AG04450 (cell line): ENCODE results near the gene ITPR1. TPM values are rescaled to one million over a fixed set of nuclear protein-coding genes. Genes with fewer than 3 reads are reported as not detected.

Experiments used
- CTCF ChIA-PET: fragments of 300-600, 350-600 bp; formaldehyde crosslinking; extraction: SDS; loops from one replicate; lab custom pipeline; 2022; ENCODE audit warnings: antibody characterized with exemption, inconsistent platforms; lab: Charles Lee
- POLR2A ChIA-PET: fragments of 350-600 bp; formaldehyde crosslinking; extraction: SDS; loops from one replicate; lab custom pipeline; 2021; ENCODE audit warnings: antibody characterized with exemption, inconsistent platforms; lab: Yijun Ruan, JAX
- DNase-seq: peaks from one replicate; pipeline ENCODE4 v3.0.0-alpha.2; 2011; ENCODE audit warnings: low read depth, low spot score
- H3K27ac ChIP-seq: one replicate; pipeline ENCODE4 v1.5.1; 2012; ENCODE audit warnings: low read depth, low read length, control low read depth
- H3K27me3 ChIP-seq: one replicate; pipeline ENCODE4 v1.6.0; 2012; ENCODE audit warnings: low read length; ENCODE audit not compliant: control insufficient read depth, insufficient read depth
- H3K4me3 ChIP-seq: 2 replicates; pipeline ENCODE4 v1.5.1; 2011; ENCODE audit warnings: mild to moderate bottlenecking, low read depth, low read length, control low read depth
- H3K9me3 ChIP-seq: 2 replicates; pipeline ENCODE4 v1.5.1; 2012; ENCODE audit warnings: low read length; ENCODE audit not compliant: control insufficient read depth, insufficient read depth
- CTCF ChIP-seq: IDR thresholded peaks from 2 replicates; pipeline ENCODE4 v1.5.1; 2011; ENCODE audit warnings: low read depth, low read length, control low read depth, inconsistent platforms
- polyA plus RNA-seq: library from polyadenylated mRNA; depleted of rRNA; stranded (reverse); fragments of >200 nt; gene quantifications from 2 replicates; pipeline ENCODE4 v1.2.3, GENCODE V29; 2011

ITPR1 gene
- polyA plus RNA-seq, 1 experiment, result 7.4 TPM

- H3K4me3 ChIP-seq, result no peak overlapping the region
- ChIA-PET POLR2A (no interaction called here), CTCF (no interaction called here)
- H3K27me3 ChIP-seq, result no peaks in the 10 kb centered on the region
- no peak for TF ChIP-seq CTCF
- H3K27ac ChIP-seq, result no peak overlapping the region
- H3K9me3 ChIP-seq, result no peaks in the 10 kb centered on the region
- no peak for DNase-seq
Observed at GRCh38 chr3:4886448-4886847, 393.3 kb downstream of the ITPR1 start.

- ChIA-PET POLR2A (no interaction called here), CTCF (no interaction called here)
- TF ChIP-seq CTCF, result no peak
- Histone ChIP-seq H3K27ac (no peak overlapping the region), H3K4me3 (no peak overlapping the region), H3K27me3 (no peaks in the 10 kb centered on the region), H3K9me3 (no peaks in the 10 kb centered on the region)
- DNase-seq, result no peak
Observed at GRCh38 chr3:4887177-4887576, 394.0 kb downstream of the ITPR1 start.

- no peak for DNase-seq
- ChIA-PET POLR2A (no interaction called here), CTCF (interaction anchor here (1.1 to 1.4 kb wide), 2 partner anchors 54 to 92 kb away, joined by 3 read pairs; no protein-coding TSS in a partner anchor)
- no peak for TF ChIP-seq CTCF
- Histone ChIP-seq H3K9me3 (no peaks in the 10 kb centered on the region), H3K4me3 (no peak overlapping the region), H3K27me3 (no peaks in the 10 kb centered on the region), H3K27ac (no peak overlapping the region)
Observed at GRCh38 chr3:4888913-4889846, 396.0 kb downstream of the ITPR1 start.

GRCh38 chr3:4889896-4890295 lies 396.7 kb downstream of the ITPR1 start:
- H3K27me3 ChIP-seq, result no peaks in the 10 kb centered on the region
- H3K27ac ChIP-seq, result no peak overlapping the region
- ChIA-PET POLR2A (no interaction called here), CTCF (interaction anchor here (1.1 to 1.4 kb wide), 2 partner anchors 54 to 91 kb away, joined by 3 read pairs; no protein-coding TSS in a partner anchor)
- H3K9me3 ChIP-seq, result no peaks in the 10 kb centered on the region
- H3K4me3 ChIP-seq, result no peak overlapping the region
- DNase-seq, result no peak
- TF ChIP-seq CTCF, result no peak

DNA sequence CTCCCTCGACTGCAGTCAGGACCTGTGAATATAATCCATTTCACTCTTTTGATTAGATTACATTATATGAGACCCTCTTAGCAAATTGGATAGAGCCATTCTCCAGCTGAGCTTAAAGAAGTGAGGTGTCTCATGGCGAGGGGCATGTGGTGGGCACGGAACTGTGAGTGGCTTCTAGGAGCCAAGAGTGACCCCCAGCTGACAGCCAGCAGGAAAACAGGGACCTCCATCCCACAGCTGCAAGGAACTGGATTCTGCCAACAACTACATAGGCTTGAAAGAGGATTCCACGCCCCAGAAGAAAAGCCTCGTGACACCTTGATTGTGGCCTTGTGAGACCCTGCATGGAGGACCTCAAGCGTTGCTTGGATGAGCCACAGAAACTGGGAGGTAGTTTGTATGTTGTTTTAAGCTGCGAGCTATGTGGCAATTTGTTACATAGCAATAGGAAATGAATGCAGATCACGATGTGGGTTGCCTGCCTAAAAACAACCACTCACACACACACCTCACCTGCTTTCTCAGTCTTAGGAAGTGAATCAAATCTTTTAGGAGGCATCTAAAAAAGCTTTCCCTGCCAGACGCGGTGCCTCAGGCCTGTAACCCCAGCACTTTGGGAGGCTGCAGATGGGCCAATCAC lies 401.9 kb downstream of the ITPR1 start:
- TF ChIP-seq CTCF, result no peak
- DNase-seq, result no peak
- Histone ChIP-seq H3K27ac (no peak overlapping the region), H3K4me3 (no peak overlapping the region), H3K27me3 (no peaks in the 10 kb centered on the region), H3K9me3 (no peaks in the 10 kb centered on the region)
- ChIA-PET POLR2A (no interaction called here), CTCF (interaction anchor here (1.0 kb wide), 1 partner anchor 183 kb away, joined by 3 read pairs; no protein-coding TSS in a partner anchor)
